Upper lobe of right lung (tissue), 1 donor: Measurements from ENCODE around the gene MED29. TPM values are rescaled to one million over a fixed set of nuclear protein-coding genes. Genes with fewer than 3 reads are reported as not detected.

ENCODE experiments used
- ATAC-seq: fragments of 200-7000 bp; cut with Tn5 transposase; one replicate; pipeline ENCODE4 v1.9.1; 2020; ENCODE audit warnings: mild to moderate bottlenecking, moderate library complexity
- DNase-seq: peaks from one replicate; pipeline ENCODE4 v3.0.0-alpha.2; 2020
- H3K27ac ChIP-seq: fragments of 200-600 bp; one replicate; pipeline ENCODE4 v1.8.0; 2022
- H3K27me3 ChIP-seq: fragments of 200-600 bp; one replicate; pipeline ENCODE4 v1.8.0; 2022; ENCODE audit warnings: mild to moderate bottlenecking
- H3K36me3 ChIP-seq: fragments of 200-600 bp; one replicate; pipeline ENCODE4 v1.8.0; 2022
- H3K4me1 ChIP-seq: fragments of 200-600 bp; one replicate; pipeline ENCODE4 v1.8.0; 2022
- H3K4me3 ChIP-seq: fragments of 200-600 bp; one replicate; pipeline ENCODE4 v1.8.0; 2022; ENCODE audit warnings: mild to moderate bottlenecking
- H3K9me3 ChIP-seq: fragments of 200-600 bp; one replicate; pipeline ENCODE4 v1.8.0; 2022
- CTCF ChIP-seq: fragments of 200-600 bp; IDR thresholded peaks from one replicate; pipeline ENCODE4 v1.8.0; 2022; ENCODE audit warnings: antibody characterized with exemption
- intact Hi-C: fragments of 100-400 bp; cut with DNase I; formaldehyde crosslinking; loops from one replicate; pipeline ENCODE4 v1.11.0; 2022
- total RNA-seq: library from RNA; stranded (reverse); fragmentation: NEBNext Ultra II Directional; extraction: Animal tissue kit (Norgen Biotek cat#: 25700); gene quantifications from one replicate; pipeline ENCODE4 v1.2.1, GENCODE V29; 2021
- donor health status: DM: no; HTN: yes; CAD: no; lungs with severe emphysema.

The MED29 gene
- total RNA-seq, 1 donor from 2014 or later: 28.8 TPM

GRCh38 chr19:39444598-39445195 lies 53.5 kb downstream of the MED29 start:
- no peak for ATAC-seq
- Histone ChIP-seq H3K27ac (peak overlapping the region; percentile 95), H3K4me1 (peaks cover 32% of the 10 kb centered on the region), H3K9me3 (no peaks in the 10 kb centered on the region), H3K27me3 (no peaks in the 10 kb centered on the region), H3K4me3 (peak overlapping the region; percentile 96), H3K36me3 (no peaks in the 10 kb centered on the region)
- intact Hi-C loops: no loop called here
- DNase-seq: no peak
- TF ChIP-seq CTCF: no peak

- peak; percentile 98 for DNase-seq
- Histone ChIP-seq H3K9me3 (no peaks in the 10 kb centered on the region), H3K4me3 (peak within 1 kb of the TSS; percentile 96), H3K27me3 (no peaks in the 10 kb centered on the region), H3K36me3 (no peaks in the 10 kb centered on the region), H3K4me1 (peaks cover 32% of the 10 kb centered on the region), H3K27ac (peak within 1 kb of the TSS; percentile 95)
- ATAC-seq: peak; percentile 98
- intact Hi-C loops: no loop called here
- TF ChIP-seq CTCF: no peak
These were observed 54.3 kb downstream of the MED29 start, which contains the start of gene SUPT5H for GRCh38 chr19:39445196-39446111. Gene SUPT5H, plus strand, starts transcription at chr19:39445582. Its CDS starts 309 bp downstream, at chr19:39445891.

GRCh38 chr19:39446365-39447084 lies 55.3 kb downstream of the MED29 start:
- H3K27ac ChIP-seq: peak overlapping the region; percentile 95
- peak overlapping the region; percentile 96 for H3K4me3 ChIP-seq
- intact Hi-C loops: no loop called here
- DNase-seq: no peak
- TF ChIP-seq CTCF: no peak
- H3K4me1 ChIP-seq: peaks cover 32% of the 10 kb centered on the region
- peaks cover 4% of the 10 kb centered on the region for H3K36me3 ChIP-seq
- ATAC-seq: no peak
- H3K9me3 ChIP-seq: no peaks in the 10 kb centered on the region
- no peaks in the 10 kb centered on the region for H3K27me3 ChIP-seq

- peaks cover 18% of the 10 kb centered on the region for H3K36me3 ChIP-seq
- intact Hi-C loops: no loop called here
- no peak for ATAC-seq
- H3K27me3 ChIP-seq: no peaks in the 10 kb centered on the region
- H3K27ac ChIP-seq: no peak overlapping the region
- DNase-seq: no peak
- no peak overlapping the region for H3K4me3 ChIP-seq
- H3K4me1 ChIP-seq: peaks cover 32% of the 10 kb centered on the region
- H3K9me3 ChIP-seq: no peaks in the 10 kb centered on the region
- no peak for TF ChIP-seq CTCF
These were observed 57.1 kb downstream of the MED29 start for GRCh38 chr19:39448271-39448670.

GRCh38 chr19:39449116-39449797 lies 58.1 kb downstream of the MED29 start:
- TF ChIP-seq CTCF: no peak
- no peak overlapping the region for H3K4me3 ChIP-seq
- no peaks in the 10 kb centered on the region for H3K9me3 ChIP-seq
- no peaks in the 10 kb centered on the region for H3K27me3 ChIP-seq
- peaks cover 28% of the 10 kb centered on the region for H3K36me3 ChIP-seq
- peaks cover 32% of the 10 kb centered on the region for H3K4me1 ChIP-seq
- ATAC-seq (no peak), DNase-seq (no peak)
- intact Hi-C loops: no loop called here
- no peak overlapping the region for H3K27ac ChIP-seq
